ENCODE data around the gene ZNF280B. TPM values are rescaled to one million over a fixed set of nuclear protein-coding genes. Genes with fewer than 3 reads are reported as not detected.
A peak's percentile ranks its signal among the peaks of the same experiment; 100 is the strongest.
"Not testable (repeated sequence)": the region's sequence is repeated elsewhere in the genome, so short reads cannot be mapped to it uniquely, and the experiment has no call there.

ZNF280B gene
- total RNA-seq, 2 donors from 2014 or later, result 0.92 to 1.4 TPM

DNA sequence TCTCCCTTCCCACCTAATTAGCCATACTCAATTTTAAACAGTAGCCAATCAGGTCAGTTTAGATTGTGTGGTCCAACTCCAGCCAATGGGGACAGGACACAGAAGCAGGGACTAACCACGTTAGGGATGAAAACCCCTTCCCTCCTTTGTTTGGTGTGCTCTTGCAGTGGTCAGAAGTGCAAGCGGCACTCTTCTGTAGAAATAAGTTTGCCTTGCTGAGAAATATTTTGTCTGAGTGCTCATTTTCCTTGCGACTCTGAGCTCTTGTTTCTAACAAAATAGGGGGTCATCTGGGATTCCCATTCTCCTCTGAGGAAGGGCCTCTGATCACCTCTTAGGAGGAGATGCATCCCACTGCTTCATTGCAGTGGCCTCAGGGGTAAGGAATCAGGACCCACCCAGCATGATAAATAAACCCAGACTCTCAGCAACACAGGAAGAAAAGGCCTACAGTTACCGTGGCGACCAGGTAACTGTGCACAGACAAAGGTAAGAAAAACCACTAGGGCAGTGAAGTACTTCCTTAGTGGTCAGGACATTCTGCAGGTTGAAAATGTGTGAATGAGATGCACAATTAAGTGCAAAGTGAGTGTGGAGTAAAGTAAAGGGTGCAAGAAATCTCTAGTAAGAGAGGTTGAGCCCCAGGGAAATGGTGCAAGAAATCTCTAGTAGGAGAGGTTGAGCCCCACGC lies 55.4 kb downstream of the ZNF280B start:
- ATAC-seq (no peak), DNase-seq (no peak)
- intact Hi-C loops (cut with DNase I, micrococcal nuclease), result no loop called here

DNA sequence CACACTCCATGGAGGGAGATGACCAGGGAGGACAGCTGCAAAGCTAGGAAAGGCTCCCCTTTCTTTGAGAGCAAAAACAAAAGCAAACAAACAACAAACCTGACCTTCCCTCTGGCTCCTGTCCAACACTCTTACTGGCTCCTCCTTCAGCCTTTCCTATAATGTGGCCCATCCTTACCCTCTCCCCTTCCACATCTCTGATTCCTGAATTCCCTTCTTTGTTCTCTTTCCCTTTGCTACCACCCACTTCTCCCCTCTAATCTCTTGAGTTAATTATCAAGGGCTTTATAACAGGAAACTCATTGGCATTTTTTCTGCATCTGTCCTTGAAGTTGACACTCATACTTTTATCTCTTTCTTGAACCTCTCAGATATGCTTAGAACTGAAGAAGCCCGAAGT lies 56.3 kb downstream of the ZNF280B start:
- intact Hi-C loops (cut with DNase I, micrococcal nuclease), result no loop called here
- no peak for ATAC-seq
- no peak for DNase-seq

DNA sequence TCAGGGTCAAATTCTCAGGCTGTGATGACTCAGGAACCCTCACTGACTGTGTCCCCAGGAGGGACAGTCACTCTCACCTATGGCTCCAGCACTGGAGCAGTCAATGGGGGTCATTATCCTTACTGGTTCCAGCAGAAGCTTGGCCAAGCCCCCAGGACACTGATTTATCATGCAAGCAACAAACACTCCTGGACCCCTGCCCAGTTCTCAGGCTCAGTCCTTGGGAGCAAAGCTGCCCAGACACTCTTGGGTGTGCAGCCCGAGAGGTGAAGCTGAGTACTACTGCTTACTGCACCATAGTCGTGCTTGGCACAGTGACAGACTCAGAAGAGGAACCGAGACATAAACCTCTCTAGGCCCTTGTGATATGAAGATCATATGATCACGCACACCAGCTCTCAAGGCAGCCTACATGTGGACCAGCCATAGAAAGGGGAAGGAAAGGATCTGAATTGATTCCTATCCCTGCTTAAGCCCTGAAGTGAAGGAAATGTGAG lies 58.2 kb downstream of the ZNF280B start:
- peak; percentile 33 to 45 for DNase-seq
- peak; percentile 37 for ATAC-seq

DNA sequence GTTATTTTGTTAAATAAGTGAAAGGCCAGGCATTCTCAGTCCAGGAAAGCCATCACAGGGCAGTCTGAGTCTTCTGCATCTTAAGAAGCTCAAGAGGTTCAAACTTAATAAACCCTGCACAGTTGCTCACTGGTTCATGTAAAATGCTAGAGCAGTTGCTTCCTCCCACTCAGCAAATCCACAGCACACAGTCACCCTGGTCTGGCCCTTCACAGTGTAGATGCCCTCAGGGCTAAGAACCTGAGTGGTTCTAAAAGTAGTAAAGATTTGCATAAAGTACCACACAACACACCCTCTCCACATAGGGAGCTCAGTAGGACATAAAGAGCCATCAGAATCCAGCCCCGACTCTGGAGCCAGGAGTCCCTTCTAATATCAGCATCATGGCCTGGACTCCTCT lies 58.7 kb downstream of the ZNF280B start:
- ATAC-seq (no peak), DNase-seq (no peak)
- intact Hi-C loops (cut with DNase I, micrococcal nuclease), result no loop called here

More for the DNA sequence above, 58.2 kb downstream of the ZNF280B start:
- intact Hi-C loops (cut with DNase I, micrococcal nuclease), result no loop called here

DNA sequence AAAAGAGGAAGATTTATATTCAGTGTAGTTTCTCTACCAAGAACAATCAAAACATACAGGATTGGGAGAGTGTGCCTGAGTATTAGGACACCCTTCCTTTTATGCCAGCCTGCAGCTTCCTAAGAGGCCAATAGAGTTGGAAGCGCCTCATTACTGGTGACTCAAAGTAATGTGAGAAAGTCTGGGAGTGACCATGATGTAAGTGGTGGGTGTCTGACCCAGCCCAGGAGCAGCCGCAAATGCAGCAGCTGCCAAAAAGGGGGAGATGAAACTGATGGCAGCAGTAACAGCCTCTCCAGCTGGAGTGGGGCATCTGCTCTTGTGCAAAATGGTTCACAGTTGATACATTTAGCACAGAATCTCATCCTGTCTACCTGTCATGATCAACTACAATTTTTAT lies 62.0 kb downstream of the ZNF280B start:
- intact Hi-C loops (cut with DNase I, micrococcal nuclease), result no loop called here
- ATAC-seq (no peak), DNase-seq (no peak)

DNA sequence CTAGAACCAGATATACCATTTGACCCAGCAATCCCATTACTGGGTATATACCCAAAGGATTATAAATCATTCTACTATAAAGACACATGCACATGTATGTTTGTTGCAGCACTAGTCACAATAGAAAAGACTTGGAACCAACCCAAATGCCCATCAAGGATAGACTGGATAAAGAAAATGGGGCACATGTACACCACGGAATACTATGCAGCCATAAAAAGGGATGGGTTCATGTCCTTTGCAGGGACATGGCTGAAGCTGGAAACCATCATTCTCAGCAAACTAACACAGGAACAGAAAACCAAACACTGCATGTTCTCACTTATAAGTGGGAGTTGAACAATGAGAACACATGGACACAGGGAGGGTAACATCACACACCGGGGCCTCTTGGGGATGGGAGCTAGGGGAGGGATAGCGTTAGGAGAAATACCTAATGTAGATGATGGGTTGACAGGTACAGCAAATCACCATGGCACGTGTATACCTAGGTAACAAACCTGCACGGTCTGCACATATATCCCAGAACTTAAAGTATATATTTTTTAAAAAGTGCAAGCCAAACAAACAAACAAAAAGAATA lies 64.4 kb downstream of the ZNF280B start:
- DNase-seq; ATAC-seq; intact Hi-C loops (cut with DNase I, micrococcal nuclease): not testable (repeated sequence)

DNA sequence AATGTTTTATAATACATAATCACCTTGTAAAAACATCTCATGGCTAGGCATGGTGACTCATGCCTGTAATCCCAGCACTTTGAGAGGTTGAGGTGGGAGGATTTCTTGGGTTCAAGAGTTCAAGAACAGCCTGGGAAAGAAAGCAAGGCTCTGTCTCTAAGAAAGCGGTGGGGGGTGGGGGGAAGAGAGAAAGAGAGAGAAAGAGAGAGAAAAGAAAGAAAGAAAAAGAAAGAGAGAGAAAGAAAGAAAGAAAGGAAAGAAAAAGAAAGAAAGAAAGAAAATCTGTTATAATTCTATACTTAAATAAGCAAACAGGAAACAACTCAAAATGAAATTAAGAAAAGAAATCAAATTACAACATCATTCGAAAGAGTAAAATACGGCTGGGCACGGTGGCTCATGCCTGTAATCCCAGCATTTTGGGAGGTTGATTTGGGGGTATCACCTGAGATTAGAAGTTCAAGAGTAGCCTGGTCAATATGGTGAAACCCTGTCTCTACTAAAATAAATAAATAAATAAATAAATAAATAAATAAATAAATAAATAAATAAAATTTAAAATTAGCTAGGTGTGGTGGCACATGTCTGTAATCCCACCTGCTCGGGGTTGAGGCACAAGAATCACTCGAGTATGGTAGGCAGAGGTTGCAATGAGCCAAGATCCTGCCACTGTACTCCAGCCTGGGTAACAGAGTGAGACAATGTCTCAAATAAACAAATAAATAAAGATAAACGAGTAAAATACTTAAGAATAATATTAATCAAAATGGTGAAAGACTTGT lies 65.4 kb downstream of the ZNF280B start:
- DNase-seq, result no peak
- no peak for ATAC-seq
- intact Hi-C loops (cut with DNase I, micrococcal nuclease), result no loop called here

DNA sequence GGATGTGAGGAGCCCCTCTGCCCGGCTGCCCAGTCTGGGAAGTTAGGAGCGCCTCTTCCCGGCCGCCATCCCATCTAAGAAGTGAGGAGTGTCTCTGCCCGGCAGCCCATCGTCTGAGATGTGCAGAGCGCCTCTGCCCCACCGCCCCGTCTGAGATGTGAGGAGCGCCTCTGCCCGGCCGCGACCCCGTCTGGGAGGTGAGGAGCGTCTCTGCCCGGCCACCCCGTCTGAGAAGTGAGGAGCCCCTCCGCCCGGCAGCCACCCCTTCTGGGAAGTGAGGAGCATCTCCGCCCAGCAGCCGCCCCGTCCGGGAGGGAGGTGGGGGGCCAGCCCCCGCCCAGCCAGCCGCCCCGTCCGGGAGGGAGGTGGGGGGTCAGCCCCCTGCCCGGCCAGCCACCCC lies 66.9 kb downstream of the ZNF280B start:
- DNase-seq; ATAC-seq; intact Hi-C loops (cut with DNase I, micrococcal nuclease): not testable (repeated sequence)

DNA sequence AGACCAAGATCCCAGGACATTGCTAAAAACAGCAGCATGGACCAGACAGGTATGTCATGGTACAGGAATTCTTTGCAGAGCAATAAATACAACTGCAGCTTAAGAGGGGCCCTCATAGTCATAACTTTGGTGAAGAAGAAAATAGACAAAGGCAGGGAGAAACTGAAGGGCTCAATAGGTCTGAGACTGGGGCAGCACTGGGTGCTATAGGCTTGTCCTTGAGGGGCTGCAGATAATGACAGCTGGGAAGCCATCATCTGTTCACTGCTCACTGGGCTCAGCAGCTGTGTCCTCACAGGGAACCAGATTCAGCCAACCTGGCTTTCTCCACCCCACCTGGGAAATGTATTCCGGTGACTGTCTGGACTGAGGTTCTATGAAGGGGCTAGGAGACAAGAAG lies 68.4 kb downstream of the ZNF280B start:
- ATAC-seq (no peak), DNase-seq (no peak)
- intact Hi-C loops (cut with DNase I, micrococcal nuclease), result no loop called here

Other genes starting within 250 kb of the ZNF280B start
- not detected for gene ZNF280A, start 11.5 kb upstream of the ZNF280B start, total RNA-seq
- not detected for gene PRAME, start 50.5 kb upstream of the ZNF280B start, total RNA-seq
- gene GGTLC2, start 135.9 kb upstream of the ZNF280B start, total RNA-seq, result under 1 TPM in 1 of 2 donors, not detected in 1; 0.45 TPM

All from left colon (tissue), 2 donors.